HepG2 (cell line): ENCODE results near the gene MECR. TPM values are rescaled to one million over a fixed set of nuclear protein-coding genes. Genes with fewer than 3 reads are reported as not detected.

ENCODE experiments used
- CSRNP1 ChIP-seq: sonication (generic); formaldehyde crosslinking; IDR thresholded peaks from 2 replicates; pipeline ENCODE4 v1.8.1; 2023; ENCODE audit warnings: mild to moderate bottlenecking, missing genetic modification reagents
- CSRNP2 ChIP-seq: sonication (generic); formaldehyde crosslinking; conservative IDR thresholded peaks from 2 replicates; pipeline ENCODE4 v1.8.0; 2022; ENCODE audit warnings: low read depth, missing genetic modification reagents
- ELF1 ChIP-seq: sonication (generic); formaldehyde crosslinking; IDR thresholded peaks from 2 replicates; pipeline ENCODE4 v1.4.0; 2020; ENCODE audit warnings: missing genetic modification reagents
- HNF1B ChIP-seq: sonication (generic); formaldehyde crosslinking; IDR thresholded peaks from 2 replicates; pipeline ENCODE4 v1.5.1; 2020; ENCODE audit warnings: mild to moderate bottlenecking, moderate library complexity, missing genetic modification reagents
- PAX8 ChIP-seq: sonication (generic); formaldehyde crosslinking; IDR thresholded peaks from 2 replicates; pipeline ENCODE4 v1.8.0; 2022; ENCODE audit warnings: mild to moderate bottlenecking, missing genetic modification reagents, borderline replicate concordance
- PRDM15 ChIP-seq: sonication (generic); formaldehyde crosslinking; IDR thresholded peaks from 2 replicates; pipeline ENCODE4 v1.4.0; 2020; ENCODE audit warnings: missing genetic modification reagents
- SNAPC2 ChIP-seq: sonication (generic); formaldehyde crosslinking; IDR thresholded peaks from 2 replicates; pipeline ENCODE4 v1.8.1; 2022; ENCODE audit warnings: mild to moderate bottlenecking, missing genetic modification reagents
- SNAPC4 ChIP-seq: sonication (generic); formaldehyde crosslinking; IDR thresholded peaks from 2 replicates; pipeline ENCODE4 v1.4.0; 2020; ENCODE audit warnings: mild to moderate bottlenecking, missing genetic modification reagents
- SP2 ChIP-seq: sonication (generic); formaldehyde crosslinking; IDR thresholded peaks from 2 replicates; pipeline ENCODE4 v1.5.1; 2020; ENCODE audit warnings: mild to moderate bottlenecking, missing genetic modification reagents
- SRSF4 ChIP-seq: fragments of 200-400 bp; formaldehyde crosslinking; IDR thresholded peaks from one replicate; pipeline ENCODE4 v1.6.1; 2018; ENCODE audit warnings: mild to moderate bottlenecking, low read depth, low read length, moderate library complexity; ENCODE audit not compliant: poor library complexity, severe bottlenecking
- TEAD2 ChIP-seq: sonication (generic); formaldehyde crosslinking; IDR thresholded peaks from 2 replicates; pipeline ENCODE4 v1.9.0; 2021; ENCODE audit warnings: missing genetic modification reagents
- TGIF2 ChIP-seq: IDR thresholded peaks from 2 replicates; pipeline ENCODE4 v1.6.1; 2016; ENCODE audit warnings: control low read depth, missing compliant biosample characterization
- ZFP62 ChIP-seq: sonication (generic); formaldehyde crosslinking; IDR thresholded peaks from 2 replicates; pipeline ENCODE4 v1.4.0; 2020; ENCODE audit warnings: missing genetic modification reagents
- ZNF614 ChIP-seq: IDR thresholded peaks from 2 replicates; pipeline ENCODE4 v1.6.1; 2018; ENCODE audit warnings: missing biosample characterization, missing genetic modification reagents, inconsistent platforms, borderline replicate concordance
- polyA plus RNA-seq, 8 experiments: library from polyadenylated mRNA; depleted of rRNA in 3 of 8; stranded (reverse) in 7 of 8; unstranded in 1 of 8; fragments of >200 nt; fragmentation: Illumina TruSeq in 4 of 8; extraction: Trizol in 4 of 8; gene quantifications; 2 replicates each; pipeline versions ENCODE4 v1.2.1 to v1.2.3, GENCODE V29; 2011 to 2016; ENCODE audit warnings: low read depth in 4 of 8, missing spikeins in 1 of 8, mixed read lengths in 1 of 8; ENCODE audit not compliant: insufficient read depth in 1 of 8
- total RNA-seq, 5 experiments: library from RNA; depleted of rRNA; stranded (reverse); fragments of >200 nt; fragmentation: Illumina TruSeq; extraction: Trizol; gene quantifications; 2 replicates each; pipeline ENCODE4 v1.2.3, GENCODE V29; 2016; ENCODE audit warnings: low read depth in 1 of 5

Gene MECR
- total and polyA plus RNA-seq, 2 of the 13 experiments (the other 11 are each of a cell fraction or from before 2014, with no cell fraction given) = 18.8 to 24.9 TPM

GRCh38 chr1:29181413-29182225, 49.1 kb downstream of the MECR start, which contains the start of gene SRSF4 (continued):
- TF ChIP-seq SNAPC4 (no peak), PRDM15 (CRISPR knock-in tag) (no peak; the same call in 1 of the 2 replicates), HNF1B (CRISPR knock-in tag) (peak; percentile 86), CSRNP1 (CRISPR knock-in tag) (no peak; the same call in 1 of the 2 replicates), PAX8 (CRISPR knock-in tag) (peak; percentile 97; the same call in 1 of the 2 replicates), SRSF4 (no peak), ZNF614 (peak; percentile 77), ZFP62 (CRISPR knock-in tag) (no peak), TEAD2 (CRISPR knock-in tag) (no peak), ELF1 (CRISPR knock-in tag) (peak; percentile 91), SNAPC2 (CRISPR knock-in tag) (no peak), CSRNP2 (CRISPR knock-in tag) (no peak), SP2 (CRISPR knock-in tag) (peak; percentile 66; the same call in 1 of the 2 replicates), TGIF2 (CRISPR knock-in tag) (peak; percentile 92)
